Frontal cortex (tissue), 4 donors: ENCODE results near the gene GNRH2. TPM values are rescaled to one million over a fixed set of nuclear protein-coding genes. Genes with fewer than 3 reads are reported as not detected.
"Not testable (repeated sequence)": the region's sequence is repeated elsewhere in the genome, so short reads cannot be mapped to it uniquely, and the experiment has no call there.

Experiments used
- DNase-seq, 2 donors: peaks; one replicate each; pipeline ENCODE4 v3.0.0; 2012; ENCODE audit warnings: low spot score in 2 of 2
- FAIRE-seq: peaks from 2 replicates; lab custom pipeline; 2012; peaks lifted over from hg19 to GRCh38; lab: Jason Lieb, UNC
- total RNA-seq: library from RNA; depleted of rRNA; stranded (reverse); fragments of >200 nt; gene quantifications from one replicate; pipeline ENCODE4 v1.2.3, GENCODE V29; 2014
- donor health status: control.
- donor health status: control.
- donor health status: control.

GNRH2 gene
- total RNA-seq, 1 donor from 2014 or later, result not detected

DNA sequence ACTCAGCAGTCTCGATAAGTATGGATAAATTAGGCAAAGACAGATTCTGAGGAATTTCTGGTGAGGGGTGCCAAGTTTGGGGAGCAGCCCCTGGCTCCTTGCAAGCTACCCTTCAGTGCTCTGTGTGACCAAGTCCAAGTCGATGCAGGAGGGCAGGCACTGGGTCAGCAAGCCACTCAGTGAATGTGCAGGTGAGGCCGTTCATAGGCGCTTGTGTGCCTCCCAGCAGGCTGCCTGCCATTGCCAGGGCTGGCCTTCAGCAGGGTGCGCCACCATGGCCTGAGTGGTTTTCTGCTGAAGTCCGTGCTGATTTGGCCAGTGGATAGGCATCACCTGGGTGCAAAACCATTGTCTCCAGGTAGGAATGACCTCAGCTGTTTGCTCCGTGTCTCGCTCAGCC, 3.3 kb upstream of the GNRH2 start:
- no peak for FAIRE-seq
- DNase-seq, result no peak

DNA sequence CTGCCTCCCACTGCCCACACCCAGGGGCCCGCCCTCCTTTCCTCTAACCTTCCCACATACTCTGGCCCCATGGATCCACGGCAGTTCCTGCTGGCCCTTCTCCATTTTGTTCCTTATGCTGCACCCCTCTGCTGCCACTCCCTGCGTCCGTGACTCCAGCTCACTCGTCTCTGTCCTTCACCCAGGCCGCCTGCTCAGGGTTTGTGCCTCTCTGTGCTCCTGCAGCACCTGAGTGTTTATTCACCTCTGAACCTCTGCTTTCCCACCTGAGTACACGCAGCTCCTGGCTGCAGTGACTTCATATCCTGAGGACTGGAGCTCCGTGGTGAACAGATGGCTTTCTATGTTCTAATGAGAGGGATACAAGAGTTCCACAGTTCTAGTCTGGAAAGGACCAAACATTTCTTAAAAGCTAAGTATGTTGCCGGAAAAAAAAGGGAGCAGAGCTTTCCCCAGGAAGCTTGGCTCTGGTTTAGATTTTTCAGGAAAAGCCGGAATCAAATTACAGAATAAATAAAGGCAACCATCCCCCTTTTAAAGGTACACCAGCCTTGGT, 1.5 kb upstream of the GNRH2 start:
- DNase-seq (no peak), FAIRE-seq (no peak)

DNA sequence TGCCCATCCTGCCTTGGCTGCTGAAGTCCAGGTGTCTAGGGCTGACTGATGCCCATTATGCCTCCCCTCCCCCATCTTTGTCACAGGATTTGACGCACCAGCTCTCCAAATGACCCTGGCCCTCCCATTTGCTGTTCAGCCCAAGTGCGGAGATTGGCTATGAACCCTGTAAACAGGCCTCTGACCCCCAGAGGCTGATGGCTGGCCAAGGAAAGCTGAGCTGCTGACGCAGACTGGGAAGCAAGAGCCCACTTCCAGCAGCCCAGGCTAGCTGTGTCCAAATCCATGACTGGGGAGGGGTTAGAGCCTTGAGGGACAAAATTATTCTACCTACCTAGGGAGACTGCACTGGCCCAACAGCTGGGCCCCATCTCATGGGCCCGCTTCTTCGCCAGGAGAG, 797 bp upstream of the GNRH2 start:
- FAIRE-seq, result no peak
- DNase-seq, result no peak

DNA sequence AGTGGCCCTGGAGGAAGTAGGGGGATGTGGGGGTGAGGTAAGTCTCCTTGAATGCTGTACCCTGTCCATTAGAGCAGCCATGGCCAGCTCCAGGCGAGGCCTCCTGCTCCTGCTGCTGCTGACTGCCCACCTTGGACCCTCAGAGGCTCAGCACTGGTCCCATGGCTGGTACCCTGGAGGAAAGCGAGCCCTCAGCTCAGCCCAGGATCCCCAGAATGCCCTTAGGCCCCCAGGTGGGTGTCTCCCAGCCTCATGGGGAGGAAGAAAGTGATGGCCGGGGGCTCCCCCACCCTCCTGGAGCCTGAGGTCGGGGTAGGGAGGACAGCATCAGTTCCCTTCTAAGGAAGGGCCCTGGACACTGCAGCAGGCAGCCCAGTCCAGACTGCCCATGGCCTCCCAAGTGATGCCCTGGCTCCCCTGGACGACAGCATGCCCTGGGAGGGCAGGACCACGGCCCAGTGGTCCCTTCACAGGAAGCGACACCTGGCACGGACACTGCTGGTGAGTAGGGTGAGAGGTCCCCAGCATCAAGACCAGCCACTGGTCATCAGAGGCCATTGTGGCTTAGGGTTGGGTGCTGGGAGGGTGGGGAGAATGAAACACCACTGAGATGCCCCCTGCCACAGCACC, 1.0 kb downstream of the GNRH2 start:
- FAIRE-seq, result no peak
- DNase-seq, result no peak

DNA sequence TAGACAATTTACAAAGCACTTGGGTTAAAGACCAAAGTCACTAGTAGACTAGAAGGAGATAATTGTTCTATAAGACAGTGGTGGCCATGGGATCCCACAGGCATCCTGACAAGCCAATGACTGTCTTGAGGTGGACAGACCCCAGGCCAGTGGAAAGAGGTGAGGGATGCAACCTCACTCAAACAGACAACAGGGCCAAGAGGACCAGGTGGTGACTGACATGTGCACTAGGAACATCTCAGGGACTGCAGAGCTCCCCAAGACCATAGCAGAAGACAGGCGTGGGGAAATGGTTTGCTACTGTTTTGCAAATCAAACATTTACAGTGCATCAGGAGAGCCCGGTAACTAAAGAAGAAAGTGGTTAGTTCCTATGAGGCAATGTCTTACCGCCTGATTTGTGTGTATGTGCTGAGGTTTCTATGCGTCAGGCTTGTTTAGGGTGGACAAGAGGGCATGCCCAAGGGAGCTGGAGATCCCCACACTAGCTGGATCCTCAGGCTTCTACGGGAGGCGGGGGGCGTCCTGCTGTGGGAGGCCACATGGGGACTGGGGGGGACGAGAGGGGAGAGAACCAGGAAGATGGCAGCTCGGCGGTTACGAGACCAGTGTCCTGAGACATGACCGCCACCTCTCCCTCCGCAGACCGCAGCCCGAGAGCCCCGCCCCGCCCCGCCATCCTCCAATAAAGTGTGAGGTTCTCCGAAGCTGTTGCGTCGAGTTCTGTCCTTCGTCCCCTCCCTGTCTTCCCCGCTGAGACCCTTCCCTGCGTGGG, 1.8 kb downstream of the GNRH2 start:
- no peak for DNase-seq
- no peak for FAIRE-seq

DNA sequence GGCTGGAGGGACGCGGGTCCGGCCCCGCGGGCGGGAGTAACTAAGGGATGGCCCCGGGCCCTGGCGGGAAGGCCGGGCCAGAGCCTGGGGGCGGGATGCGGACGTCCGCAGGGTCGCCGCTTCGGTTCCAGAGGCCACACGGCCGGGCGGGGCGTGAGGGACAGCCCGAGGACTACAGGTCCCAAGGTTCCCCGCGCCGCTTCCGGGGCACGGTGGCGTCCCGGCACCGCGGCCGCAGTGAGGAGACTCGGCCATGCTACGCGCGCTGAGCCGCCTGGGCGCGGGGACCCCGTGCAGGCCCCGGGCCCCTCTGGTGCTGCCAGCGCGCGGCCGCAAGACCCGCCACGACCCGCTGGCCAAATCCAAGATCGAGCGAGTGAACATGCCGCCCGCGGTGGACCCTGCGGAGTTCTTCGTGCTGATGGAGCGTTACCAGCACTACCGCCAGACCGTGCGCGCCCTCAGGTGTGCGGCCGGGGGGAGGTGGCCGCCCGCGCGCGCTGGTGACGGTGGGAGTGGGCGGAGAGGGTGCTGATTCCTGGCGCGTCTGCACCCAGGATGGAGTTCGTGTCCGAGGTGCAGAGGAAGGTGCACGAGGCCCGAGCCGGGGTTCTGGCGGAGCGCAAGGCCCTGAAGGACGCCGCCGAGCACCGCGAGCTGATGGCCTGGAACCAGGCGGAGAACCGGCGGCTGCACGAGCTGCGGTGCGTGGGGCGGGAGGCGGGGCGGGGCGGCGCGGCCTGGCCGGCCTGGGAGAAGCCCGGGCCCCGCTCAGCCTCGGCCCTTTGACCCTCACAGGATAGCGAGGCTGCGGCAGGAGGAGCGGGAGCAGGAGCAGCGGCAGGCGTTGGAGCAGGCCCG, 2.6 kb downstream of the GNRH2 start, which contains the start of gene MRPS26:
MRPS26 (plus strand) TSS at position 237 of the 861 bp plus-strand sequence; CDS start at position 254, 17 bp downstream.
- FAIRE-seq, result no peak
- DNase-seq, result peak; percentile 95 to 96

DNA sequence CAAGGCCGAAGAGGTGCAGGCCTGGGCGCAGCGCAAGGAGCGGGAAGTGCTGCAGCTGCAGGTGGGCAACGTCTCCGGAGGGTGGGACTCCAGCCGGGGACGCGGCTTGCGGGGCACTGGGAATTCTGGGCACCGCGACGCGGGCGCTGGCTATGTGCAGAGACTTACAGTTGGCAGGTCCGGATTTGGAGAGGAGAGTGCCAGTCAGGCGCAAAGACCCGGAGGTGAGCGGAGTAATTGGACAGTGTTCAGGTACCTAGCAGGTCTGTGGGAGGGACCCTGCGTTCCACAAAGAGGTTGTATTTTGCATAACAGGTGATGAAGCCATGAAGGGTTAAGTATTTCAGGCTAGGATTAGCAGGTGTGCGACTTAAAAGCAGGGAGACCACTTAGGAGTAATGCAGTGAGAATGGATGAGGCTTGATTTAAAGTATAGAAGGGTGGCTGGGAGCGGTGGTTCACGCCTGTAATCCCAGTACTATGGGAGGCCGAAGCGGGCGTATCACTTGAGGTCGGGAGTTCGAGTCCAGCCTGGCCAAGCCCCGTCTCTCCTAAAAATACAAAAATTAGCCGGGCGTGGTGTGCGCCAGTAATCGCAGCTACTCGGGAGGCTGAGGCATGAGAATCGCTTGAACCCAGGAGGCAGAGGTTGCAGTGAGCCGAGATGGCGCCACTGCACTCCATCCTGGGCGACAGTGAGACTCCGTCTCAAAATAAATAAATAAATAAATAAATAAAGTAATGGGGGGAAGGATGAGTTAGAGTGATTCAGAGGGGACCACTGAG, 3.4 kb downstream of the GNRH2 start:
- no peak for FAIRE-seq
- peak in 1 of 2 donors; percentile 35 for DNase-seq

DNA sequence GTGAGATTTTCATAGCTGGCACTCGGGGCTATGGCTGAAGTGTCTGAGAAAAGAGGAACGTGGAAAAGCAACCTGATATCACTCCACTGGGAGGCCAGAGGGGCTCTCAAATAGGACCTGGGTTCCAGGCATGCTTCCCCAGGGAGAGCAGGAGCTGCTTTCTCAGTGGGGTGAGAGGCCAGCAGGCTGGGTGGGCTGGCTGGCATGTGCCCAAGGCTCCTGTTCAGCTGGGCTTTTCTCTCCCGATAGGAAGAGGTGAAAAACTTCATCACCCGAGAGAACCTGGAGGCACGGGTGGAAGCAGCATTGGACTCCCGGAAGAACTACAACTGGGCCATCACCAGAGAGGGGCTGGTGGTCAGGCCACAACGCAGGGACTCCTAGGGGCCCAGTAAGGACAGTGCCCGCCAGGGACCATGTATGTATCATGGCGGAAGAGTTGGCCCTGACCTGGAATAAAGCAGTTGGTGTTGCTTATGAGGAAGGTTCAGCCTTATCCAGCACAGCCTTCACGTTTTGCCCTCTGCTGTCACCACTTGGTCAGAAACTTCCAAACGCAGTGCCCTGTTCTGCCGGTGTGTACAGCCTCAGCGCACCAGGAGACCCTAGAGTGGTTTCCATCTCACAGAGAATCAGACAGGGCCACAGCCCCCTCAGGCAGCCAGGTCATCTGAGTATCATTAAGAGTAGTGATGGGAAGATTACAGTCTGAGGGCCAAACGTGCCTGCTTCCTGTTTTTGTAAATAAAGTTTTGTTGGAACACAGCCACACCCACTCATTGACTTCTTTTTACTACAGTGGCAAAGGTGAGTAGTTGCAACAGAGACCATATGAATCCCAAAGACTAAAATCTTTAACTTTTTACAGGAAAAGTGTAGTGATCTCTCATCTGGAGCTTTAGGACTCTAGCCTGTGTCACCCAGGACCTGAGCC, 4.3 kb downstream of the GNRH2 start:
- no peak for DNase-seq
- no peak for FAIRE-seq

DNA sequence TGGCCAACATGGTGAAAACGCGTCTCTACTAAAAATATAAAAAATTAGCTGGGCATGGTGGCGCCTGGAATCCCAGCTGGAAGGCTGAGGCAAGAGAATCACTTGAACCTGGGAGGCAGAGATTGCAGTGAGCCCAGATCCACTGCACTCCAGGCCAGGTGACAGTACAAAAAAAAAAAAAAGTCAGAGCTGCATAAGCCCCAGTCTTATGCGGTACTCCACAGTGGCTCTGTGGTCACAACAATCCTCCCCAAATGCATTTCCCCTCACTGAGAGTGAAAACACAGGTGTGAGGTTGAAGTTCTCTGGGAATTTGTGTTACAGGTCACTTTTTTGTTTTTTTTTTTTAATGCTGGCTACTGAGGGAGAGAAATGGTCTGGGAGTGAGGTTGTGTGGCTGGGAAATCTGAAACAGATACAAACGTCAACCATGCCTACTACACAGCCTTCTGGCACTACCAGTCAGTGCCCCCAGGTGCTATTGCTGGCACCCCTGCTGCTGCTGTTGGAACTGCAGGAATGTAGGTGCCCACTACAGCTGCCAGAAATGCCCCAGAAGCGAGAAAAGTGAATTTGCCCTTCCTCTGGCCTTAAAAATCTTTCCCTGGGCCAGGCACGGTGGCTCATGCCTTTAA, 8.1 kb downstream of the GNRH2 start:
- DNase-seq (no peak), FAIRE-seq (no peak)

DNA sequence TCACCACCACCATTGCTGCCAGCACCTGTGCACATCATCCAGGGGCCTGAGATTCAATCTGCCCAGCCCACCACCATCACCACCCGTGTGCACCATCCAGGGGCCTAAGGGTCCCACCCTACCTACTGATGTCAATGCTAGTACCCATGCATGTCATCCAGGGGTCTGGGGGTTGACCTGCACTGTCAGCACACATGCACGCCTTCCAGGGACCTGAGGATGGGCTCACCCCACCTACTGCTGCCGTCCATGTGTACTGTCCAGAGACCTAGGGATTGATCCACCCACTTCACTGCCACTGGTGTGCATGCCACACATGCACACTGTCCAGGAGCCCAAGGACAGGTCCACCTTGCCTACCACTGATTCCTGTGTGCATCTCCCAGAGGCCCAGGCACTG, 16.1 kb downstream of the GNRH2 start:
- no peak for DNase-seq
- FAIRE-seq, result no peak

DNA sequence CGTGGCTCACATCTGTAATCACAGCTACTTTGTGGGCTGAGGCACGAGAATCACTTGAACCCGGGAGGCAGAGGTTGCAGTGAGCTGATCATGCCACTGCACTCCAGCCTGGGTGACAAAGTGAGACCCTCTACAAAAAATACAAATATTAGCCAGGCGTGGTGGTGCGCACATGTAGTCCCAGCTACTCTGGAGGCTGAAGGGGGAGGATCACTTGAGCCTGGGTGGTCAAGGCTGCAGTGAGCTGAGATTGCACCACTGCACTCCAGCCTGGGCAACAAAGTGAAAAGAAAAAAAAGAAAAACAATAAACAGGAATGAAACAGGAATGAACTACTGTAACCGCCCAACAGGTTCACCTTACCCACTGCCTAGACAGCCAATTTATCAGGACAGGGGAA, 20.7 kb downstream of the GNRH2 start:
- DNase-seq, FAIRE-seq: not testable (repeated sequence)

DNA sequence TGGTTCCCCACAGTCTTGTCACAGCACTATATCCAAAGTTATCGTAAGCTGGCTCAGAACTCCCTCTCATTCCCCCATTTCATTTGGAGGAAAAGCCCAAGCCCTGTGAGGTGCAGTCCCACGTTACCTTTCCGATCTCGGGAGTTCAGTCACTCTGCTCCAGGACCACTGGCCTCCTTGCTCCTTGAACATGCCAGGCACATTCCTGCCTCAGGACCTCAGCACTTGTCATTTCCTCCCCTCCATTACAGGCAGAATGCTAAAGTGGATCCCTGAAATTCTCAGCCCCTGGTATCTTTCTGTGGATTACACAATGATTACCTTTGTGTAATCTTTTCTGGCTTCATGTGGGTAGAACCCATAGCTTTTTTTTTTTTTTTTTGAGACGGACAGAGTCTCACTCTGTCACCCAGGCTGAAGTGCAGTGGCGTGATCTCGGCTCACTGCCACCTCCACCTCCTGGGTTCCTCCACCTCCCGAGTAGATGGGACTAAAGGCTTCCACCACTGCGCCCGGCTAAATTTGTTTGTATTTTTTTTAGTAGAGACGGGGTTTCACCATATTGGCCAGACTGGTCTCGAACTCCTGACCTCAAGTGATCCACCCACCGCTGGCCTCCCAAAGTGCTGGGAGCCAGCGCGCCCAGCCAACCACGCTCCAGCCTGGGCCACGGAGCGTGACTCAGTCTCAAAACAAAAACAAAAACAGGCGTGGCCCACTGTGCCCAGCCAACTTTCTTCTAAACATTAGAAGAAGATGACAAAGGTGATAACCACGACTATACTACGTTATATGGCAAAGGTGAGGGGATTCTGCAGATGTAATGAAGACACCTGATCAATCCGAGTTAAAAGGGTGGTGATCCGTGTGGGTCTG, 24.0 kb downstream of the GNRH2 start:
- DNase-seq, result no peak
- FAIRE-seq, result no peak

DNA sequence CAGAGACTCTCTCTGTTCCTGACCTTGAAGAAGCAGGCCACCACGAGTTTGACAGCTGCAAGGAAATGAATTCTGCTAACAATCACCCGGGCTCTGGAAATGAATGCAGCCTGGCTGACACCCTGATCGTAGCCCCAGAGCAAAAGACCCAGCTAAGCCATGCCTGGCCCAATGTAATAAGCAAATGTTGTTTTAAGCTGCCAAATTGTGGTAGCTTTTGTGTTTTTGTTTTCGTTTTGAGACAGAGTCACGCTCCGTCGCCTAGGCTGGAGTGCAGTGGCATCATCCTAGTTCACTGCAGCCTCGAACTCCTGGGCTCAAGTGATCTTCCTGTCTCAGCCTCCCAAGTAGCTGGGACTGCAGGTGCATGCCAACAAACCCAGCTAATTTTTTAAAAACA, 24.7 kb downstream of the GNRH2 start:
- DNase-seq (no peak), FAIRE-seq (no peak)

DNA sequence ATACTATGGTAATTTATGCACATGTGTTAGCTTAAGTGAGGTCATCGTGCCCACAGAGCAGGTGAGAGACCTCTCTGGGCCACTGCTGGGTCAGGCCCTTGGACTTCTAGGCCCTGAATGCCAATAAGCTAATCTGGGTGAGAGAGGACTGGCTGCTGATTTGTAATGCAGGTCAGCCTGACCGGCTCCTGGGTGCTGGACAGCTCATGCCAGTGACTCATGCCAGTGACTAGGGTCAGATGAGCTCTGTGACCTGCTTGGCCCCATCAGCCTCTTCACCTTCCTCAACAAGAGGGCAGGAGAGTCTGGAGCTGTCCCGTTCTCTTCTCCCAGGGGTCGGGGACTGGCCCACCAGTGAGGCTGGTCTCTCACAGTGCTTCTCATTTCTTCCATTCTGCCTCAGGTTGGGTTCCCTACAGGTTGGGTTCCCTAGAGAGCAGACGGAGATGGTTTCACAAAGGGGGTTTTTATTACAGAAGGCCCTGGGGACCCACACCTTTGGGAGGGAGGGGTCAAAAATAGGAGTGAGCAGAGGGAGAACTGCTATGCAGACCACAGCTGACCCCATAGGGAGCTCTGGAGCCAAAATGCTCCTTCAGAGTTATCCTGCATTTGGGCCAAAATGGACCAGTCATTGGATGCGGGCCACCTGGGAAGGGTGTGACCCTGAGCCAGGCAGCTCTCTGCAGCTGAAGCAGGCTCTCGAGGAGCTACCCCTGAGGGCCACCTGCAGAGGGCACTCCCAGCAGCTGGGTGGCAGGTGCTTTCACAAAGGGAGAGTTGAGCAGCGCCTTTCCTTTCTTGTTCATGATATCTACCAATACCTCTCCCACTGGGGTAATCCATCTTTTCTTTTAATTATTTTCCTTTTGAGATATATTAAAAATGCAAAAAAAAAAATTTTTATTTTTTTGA, 25.8 kb downstream of the GNRH2 start:
- no peak for DNase-seq

DNA sequence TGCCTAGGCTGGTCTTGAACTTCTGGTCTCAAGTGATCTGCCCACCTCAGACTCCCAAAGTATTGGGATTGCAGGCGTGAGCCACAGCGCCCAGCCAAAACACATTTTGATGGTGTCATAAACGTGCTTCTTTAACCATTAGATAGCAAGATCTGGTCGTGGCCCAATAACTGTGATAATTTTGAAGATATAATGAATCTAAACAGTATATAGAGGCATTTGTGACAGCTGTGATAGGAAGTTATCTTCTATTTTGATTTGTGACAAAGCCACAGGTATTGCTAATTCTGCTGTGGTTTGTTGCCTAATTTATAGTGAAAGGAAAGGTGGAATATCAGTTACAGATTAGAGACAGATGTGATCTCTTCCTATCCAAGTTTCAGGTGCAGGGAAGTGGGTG, 27.3 kb downstream of the GNRH2 start:
- no peak for FAIRE-seq
- DNase-seq, result no peak

More for the DNA sequence above, 25.8 kb downstream of the GNRH2 start:
- FAIRE-seq, result no peak

DNA sequence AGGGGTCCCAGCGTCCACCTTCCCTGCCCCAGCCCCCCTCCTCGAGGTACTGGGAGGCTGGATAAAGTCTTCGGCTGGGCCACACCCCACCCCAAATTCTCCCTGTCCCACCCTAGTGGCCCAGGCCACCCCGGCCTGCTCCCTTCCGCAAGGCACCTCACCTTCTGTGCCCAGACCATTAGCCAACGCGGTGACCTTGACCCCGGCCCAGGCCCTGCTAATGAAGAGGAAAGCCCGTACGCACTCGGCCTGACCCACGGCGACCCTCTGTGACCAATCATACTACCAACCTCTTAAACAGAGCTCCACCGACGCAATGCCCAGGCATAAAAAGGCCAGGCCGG, 27.8 kb downstream of the GNRH2 start:
- FAIRE-seq, result no peak
- DNase-seq, result no peak
